Measurements from ENCODE around the gene SLC12A8.

Gene SLC12A8

GRCh38 chr3:125212509-125213363 lies at the start of gene SLC12A8:
Gene SLC12A8 (minus strand): TSS chr3:125212748. CDS start chr3:125211349, 1,399 bp downstream.
- no peak for DNase-seq (ENCODE audit: low spot score)

- no peak for DNase-seq (ENCODE audit: low spot score)
Measured at GRCh38 chr3:125262161-125262560, 49.6 kb upstream of the SLC12A8 start.

- no peak for DNase-seq (ENCODE audit: low spot score)
Measured at GRCh38 chr3:125261031-125261430, 48.5 kb upstream of the SLC12A8 start.

GRCh38 chr3:125260158-125260557 lies 47.6 kb upstream of the SLC12A8 start:
- no peak for DNase-seq (ENCODE audit: low spot score)

- DNase-seq (ENCODE audit: low spot score) = no peak
Measured at GRCh38 chr3:125257536-125257935, 45.0 kb upstream of the SLC12A8 start.

- no peak for DNase-seq (ENCODE audit: low spot score)
Measured at GRCh38 chr3:125256675-125257074, 44.1 kb upstream of the SLC12A8 start.

GRCh38 chr3:125250973-125251372 lies 38.4 kb upstream of the SLC12A8 start:
- DNase-seq (ENCODE audit: low spot score) = no peak

- no peak for DNase-seq (ENCODE audit: low spot score)
Measured at GRCh38 chr3:125246237-125246636, 33.7 kb upstream of the SLC12A8 start.

GRCh38 chr3:125245521-125245920 lies 33.0 kb upstream of the SLC12A8 start:
- no peak for DNase-seq (ENCODE audit: low spot score)

GRCh38 chr3:125240496-125240895 lies 27.9 kb upstream of the SLC12A8 start:
- DNase-seq (ENCODE audit: low spot score) = no peak

- DNase-seq (ENCODE audit: low spot score) = no peak
Measured at GRCh38 chr3:125239266-125239665, 26.7 kb upstream of the SLC12A8 start.

GRCh38 chr3:125238759-125239158 lies 26.2 kb upstream of the SLC12A8 start:
- no peak for DNase-seq (ENCODE audit: low spot score)

GRCh38 chr3:125236331-125236903 lies 23.9 kb upstream of the SLC12A8 start:
- no peak for DNase-seq (ENCODE audit: low spot score)

GRCh38 chr3:125234831-125235230 lies 22.3 kb upstream of the SLC12A8 start:
- no peak for DNase-seq (ENCODE audit: low spot score)

- no peak for DNase-seq (ENCODE audit: low spot score)
Measured at GRCh38 chr3:125232401-125232800, 19.9 kb upstream of the SLC12A8 start.

- DNase-seq (ENCODE audit: low spot score) = no peak
Measured at GRCh38 chr3:125231895-125232294, 19.3 kb upstream of the SLC12A8 start.

- no peak for DNase-seq (ENCODE audit: low spot score)
Measured at GRCh38 chr3:125229707-125230106, 17.2 kb upstream of the SLC12A8 start.

GRCh38 chr3:125229168-125229567 lies 16.6 kb upstream of the SLC12A8 start:
- DNase-seq (ENCODE audit: low spot score) = no peak

GRCh38 chr3:125221831-125222230 lies 9.3 kb upstream of the SLC12A8 start:
- DNase-seq (ENCODE audit: low spot score) = no peak

GRCh38 chr3:125220727-125221429 lies 8.3 kb upstream of the SLC12A8 start:
- no peak for DNase-seq (ENCODE audit: low spot score)

GRCh38 chr3:125220183-125220582 lies 7.6 kb upstream of the SLC12A8 start:
- DNase-seq (ENCODE audit: low spot score) = no peak

- no peak for DNase-seq (ENCODE audit: low spot score)
Measured at GRCh38 chr3:125219261-125219701, 6.7 kb upstream of the SLC12A8 start.

- DNase-seq (ENCODE audit: low spot score) = peak; percentile 28
Measured at GRCh38 chr3:125214738-125215137, 2.2 kb upstream of the SLC12A8 start.

All from CD4-positive, alpha-beta T cell treated with Interleukin-2 at 100 ng/mL for 4 hours (primary cell).